CD1c-positive myeloid dendritic cell (primary cell): ENCODE data around the gene ARFRP1.
"Not testable (repeated sequence)": the region's sequence is repeated elsewhere in the genome, so short reads cannot be mapped to it uniquely, and the experiment has no call there.

Experiments
- DNase-seq: peaks from one replicate; pipeline ENCODE4 v3.0.0-alpha.2; 2016; ENCODE audit errors: extremely low spot score

The ARFRP1 gene

DNA sequence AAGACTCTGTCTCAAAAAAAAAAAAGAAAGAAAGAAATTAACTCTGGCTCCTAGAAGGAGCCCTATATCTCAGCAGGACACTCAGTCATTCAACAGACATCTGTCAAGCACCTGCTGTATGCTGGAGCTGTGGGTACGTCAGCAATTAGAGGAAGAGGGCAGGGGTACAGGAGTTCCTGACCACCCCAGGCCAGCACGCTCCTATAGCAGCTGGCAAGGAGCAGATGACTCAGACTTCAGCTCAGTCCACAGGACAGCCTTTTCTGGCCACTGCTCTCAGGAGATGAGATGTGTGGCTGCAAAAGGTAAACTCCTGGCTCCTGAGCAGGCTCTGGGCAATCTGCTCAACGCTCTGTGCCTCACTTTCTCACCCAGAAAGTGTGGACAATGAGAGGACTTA, 51.3 kb downstream of the ARFRP1 start:
- DNase-seq = no peak

DNA sequence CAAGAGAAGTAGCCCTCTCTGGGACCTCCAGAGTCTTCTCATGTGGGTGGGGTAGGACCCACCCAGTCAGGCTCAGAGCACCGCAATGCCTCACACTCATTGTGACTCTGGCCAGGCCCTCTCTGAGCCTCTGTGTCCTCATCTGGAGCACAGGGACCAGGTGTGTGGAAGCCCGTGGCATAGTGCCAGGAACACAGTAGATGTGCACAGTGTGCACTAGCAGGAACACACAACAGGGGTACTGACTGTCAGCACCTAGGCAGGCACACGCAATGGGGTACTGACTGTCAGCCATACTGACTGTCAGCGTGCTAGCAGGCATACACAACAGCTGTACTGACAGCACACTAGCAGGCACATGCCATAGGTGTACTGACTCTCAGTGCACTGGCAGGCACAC, 52.5 kb downstream of the ARFRP1 start:
- no peak for DNase-seq

DNA sequence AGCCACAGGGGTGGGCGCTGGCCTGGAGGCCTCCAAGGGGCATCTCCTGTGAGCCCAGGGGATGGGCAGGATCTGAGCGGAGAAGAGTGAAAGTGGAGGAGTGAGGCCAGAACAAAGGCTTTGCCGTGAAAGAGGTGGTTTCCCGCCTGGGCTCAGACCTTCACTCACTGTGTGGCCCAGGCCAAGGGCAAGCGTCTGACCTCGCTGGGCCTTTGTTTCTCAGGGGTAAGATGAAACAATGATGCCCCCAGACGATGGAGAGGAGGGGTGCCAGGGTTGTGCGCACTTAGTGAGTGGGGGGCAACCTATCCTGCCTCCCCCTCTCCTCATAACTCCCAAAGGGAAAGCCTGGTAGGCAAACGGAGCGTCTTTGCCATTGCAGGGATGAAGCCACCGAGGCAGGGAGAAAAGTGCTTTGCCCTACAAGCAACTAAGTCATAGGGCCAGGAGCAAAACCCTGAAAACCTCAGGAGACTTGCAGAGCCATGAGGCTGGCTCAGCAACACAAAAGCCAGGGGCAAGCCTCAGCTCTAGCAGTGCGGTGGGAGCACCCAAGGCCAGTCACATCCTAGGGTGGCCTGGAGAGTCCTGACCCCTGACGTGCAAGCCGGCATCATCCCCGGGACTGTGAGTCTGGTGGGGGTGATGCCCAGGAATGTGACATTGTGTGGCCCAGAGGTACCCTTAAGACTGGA, 53.7 kb downstream of the ARFRP1 start:
- no peak for DNase-seq

DNA sequence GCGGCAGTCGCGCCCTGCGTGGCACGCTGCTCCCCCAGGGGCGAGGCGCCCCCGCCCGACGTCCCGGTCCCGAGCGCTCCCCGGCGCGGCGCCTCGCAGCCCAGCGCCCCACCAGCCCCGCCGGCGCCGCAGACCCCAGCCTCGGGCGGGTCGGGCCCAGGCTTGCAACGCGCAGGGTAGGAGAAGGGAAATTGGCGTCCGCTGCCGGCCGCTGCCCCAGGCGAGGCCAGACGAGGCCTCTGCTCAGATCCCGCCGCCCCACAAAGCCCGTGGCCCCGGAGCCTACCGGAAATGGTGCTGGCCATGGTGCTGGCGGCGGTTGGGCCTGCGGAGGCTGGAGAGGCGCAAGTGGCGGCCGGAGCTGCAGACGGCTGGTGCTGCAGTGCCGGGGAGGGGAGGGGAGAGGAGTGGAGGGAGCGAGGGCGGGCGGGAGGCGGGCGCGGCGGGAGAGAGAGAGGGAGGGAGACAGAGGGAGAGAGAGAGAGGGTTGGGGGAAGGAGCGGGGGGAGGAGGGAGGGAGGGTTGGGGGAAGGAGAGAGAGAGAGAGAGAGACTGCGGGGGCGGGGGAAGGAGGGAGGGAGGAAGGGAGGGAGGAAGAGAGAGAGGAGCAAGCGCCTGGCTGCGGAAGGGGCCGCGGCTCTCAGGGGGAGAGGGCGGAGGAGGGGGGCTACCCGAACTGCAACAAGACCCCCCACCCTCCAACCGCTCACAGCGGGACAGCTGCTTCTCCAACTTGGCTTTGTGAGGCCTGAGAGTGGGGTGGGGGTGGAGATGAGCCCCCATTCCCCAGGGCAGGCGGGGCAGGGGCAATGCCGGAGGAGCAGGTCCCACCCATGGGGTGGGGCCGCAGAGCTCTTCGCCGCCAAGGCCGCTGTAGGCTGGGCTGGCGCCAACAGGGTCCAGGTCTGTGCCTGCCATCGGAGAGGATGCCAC, 54.5 kb downstream of the ARFRP1 start, which contains the start of gene STMN3:
Gene STMN3, minus strand, starts transcription at position 384 of the 933 bp plus-strand sequence. Its CDS starts 79 bp downstream, at position 305.
- peak; percentile 83 for DNase-seq

DNA sequence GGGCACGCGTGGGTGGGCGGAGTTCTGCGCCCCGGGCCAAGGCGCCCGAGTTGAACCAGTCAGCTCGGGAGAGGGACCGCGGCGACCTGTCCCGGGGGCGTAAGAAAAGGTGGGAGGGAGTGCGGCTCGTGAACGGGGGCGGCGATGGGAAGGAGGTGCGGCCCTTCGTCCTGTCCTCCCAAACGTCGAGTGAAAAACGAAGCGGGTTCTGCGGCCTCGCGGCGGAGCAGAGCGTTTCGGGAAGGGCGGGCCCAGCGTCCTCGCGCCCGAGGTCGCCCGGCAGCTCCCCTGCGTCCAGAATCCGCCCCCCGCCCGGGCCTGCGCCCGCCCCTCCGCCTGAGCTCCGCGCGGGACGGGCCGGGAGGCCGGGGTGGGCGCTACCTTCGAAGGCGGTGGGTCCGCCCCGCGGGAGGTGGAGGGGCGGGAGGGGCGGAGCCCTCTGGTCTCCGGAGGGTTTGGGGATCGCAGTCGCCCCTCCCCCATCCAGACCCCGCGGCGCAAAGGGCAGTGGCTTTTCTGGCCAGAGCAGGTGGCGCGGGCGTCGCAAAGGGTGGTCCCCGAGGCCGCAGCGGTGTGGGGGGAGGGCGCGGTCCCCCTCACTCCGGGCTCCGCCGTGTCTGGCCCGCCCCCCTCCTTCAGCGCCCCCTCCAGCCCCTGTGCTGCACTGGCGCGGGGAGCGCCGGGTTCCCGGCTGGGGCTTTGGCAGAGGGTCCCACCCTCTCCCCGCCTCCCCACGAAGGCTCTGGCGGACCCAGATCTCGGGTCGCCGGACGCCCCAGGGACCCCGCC, 55.4 kb downstream of the ARFRP1 start:
- DNase-seq = no peak

DNA sequence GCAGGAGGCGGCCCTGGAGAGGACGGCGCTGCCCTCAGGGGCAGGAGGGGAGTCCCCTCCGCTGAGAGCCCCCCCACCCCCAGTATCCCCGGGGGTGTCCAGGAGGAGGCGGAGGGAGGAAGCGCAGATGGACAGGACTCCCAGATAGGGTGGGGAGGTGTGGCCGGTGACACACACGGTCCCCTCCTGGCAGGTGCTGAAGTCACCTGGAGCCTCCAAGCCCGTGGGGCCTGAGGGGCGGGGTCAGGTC, 55.9 kb downstream of the ARFRP1 start:
- DNase-seq = no peak

DNA sequence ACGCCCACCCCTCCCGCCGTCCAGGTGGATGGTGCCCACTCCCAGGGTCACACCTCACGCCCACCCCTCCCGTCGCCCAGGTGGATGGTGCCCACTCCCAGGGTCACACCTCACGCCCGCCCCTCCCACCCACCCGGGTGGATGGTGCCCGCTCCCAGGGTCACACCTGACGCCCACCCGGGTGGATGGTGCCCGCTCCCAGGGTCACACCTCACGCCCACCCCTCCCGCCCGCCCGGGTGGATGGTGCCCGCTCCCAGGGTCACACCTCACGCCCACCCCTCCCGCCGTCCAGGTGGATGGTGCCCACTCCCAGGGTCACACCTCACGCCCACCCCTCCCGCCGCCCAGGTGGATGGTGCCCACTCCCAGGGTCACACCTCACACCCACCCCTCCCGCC, 57.3 kb downstream of the ARFRP1 start:
- not testable (repeated sequence) for DNase-seq

DNA sequence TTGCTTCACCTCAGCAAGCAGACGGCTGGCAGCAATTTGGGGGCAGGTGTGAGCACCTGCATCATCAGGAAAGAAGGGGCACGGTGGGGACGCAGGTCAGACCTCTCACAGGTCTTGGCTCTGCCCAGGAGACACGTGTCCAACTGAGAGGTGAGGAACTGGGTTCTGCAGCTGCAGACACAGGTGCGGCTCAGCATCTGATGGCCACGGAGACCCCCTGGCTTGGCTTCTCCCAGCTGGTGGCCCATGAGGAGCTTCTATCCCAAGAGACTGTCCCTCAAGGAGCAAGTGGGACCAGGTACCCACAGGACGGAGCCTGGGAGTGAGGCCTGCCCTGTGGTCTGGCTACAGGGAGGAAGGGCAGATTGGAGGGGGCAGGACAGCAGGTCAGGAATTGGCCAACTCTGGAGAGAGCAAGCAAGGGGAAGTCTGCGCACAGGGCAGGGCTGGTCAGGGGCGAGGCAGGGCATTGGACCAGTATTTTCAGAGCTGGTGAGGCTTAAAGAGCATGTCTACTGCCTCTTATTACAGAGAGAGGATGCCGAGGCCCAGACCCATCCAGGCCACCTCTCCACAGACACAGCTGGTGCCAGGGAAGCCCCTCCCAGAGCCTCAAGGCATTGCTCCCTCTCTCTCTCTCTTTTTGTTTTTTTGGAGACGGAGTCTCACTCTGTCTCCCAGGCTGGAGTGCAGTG, 58.7 kb downstream of the ARFRP1 start:
- DNase-seq = no peak
